ENCODE results near the gene TSPAN9. TPM values are rescaled to one million over a fixed set of nuclear protein-coding genes. Genes with fewer than 3 reads are reported as not detected.

Gene TSPAN9
- total and polyA plus RNA-seq, 10 of the 15 experiments (the other 5 are each of a cell fraction or from before 2014, with no cell fraction given), result 0.03 to 1.0 (median 0.12) TPM; not detected in 5

GRCh38 chr12:3115078-3115477 lies 37.9 kb downstream of the TSPAN9 start:
- ChIA-PET SMC1A (ENCODE audit: uncharacterized antibody, unreplicated experiment) (no interaction called here), CTCF (no interaction called here), POLR2A (no interaction called here), RAD21 (ENCODE audit: unreplicated experiment) (no interaction called here)
- Histone ChIP-seq H3K27me3 (replicated peaks in 1 of 2; ENCODE audit: control insufficient read depth in 2 of 2, insufficient read depth in 2 of 2, low read length in 1 of 2) (peaks cover 0 to 4% of the 10 kb centered on the region in 2 experiments; a peak in 2 of 4 replicates), H4K20me1 (ENCODE audit: control insufficient read depth, insufficient read depth) (no peaks in the 10 kb centered on the region), H3K9ac (ENCODE audit: control insufficient read depth, insufficient read depth, low read length) (no peak overlapping the region), H3K79me2 (ENCODE audit: control insufficient read depth, insufficient read depth, low read length) (no peaks in the 10 kb centered on the region), H3K4me2 (ENCODE audit: control insufficient read depth, insufficient read depth) (no peak overlapping the region), H3K4me1 (ENCODE audit: control insufficient read depth, insufficient read depth, low read length) (no peaks in the 10 kb centered on the region), H3K36me3 (ENCODE audit: control insufficient read depth in 2 of 2, insufficient read depth in 2 of 2, low read length in 1 of 2) (no peaks in the 10 kb centered on the region), H3K27ac (ENCODE audit: control insufficient read depth, insufficient read depth) (no peak overlapping the region), H2AFZ (ENCODE audit: control insufficient read depth, low read depth, low read length) (no peak overlapping the region), H3K9me3 (replicated peaks; ENCODE audit: control insufficient read depth, insufficient read depth, low read length) (no peaks in the 10 kb centered on the region), H3K4me3 (no peak overlapping the region)
- DNase-seq (ENCODE audit: low read depth, low spot score) (no peak), ATAC-seq (no peak), FAIRE-seq (no peak)
- WGBS (ENCODE audit: insufficient coverage, insufficient replicate concordance, low lambda C conversion rate, missing lambda C conversion rate), result 31% methylated on average over 3 of the region's 3 CpGs
- no TSS peak for BruUV-seq (replicated peaks)
- in situ Hi-C loops (cut with MboI), result no loop called here
- intact Hi-C loops (cut with micrococcal nuclease; ENCODE audit: unreplicated experiment), result no loop called here
- TF ChIP-seq TBL1XR1 (IDR thresholded peaks at IDR 0.05; ENCODE audit: low read depth, low read length) (no peak), ZBED1 (IDR thresholded peaks at IDR 0.05; ENCODE audit: borderline replicate concordance) (no peak), CHD4 (IDR thresholded peaks at IDR 0.05) (no peak), NFYA (IDR thresholded peaks at IDR 0.05; ENCODE audit: borderline replicate concordance, low read depth, low read length) (no peak), CREB1 (IDR thresholded peaks at IDR 0.05; ENCODE audit: low read depth) (no peak), USF2 (IDR thresholded peaks at IDR 0.05; ENCODE audit: borderline replicate concordance, low read depth, low read length) (no peak), FOS (IDR thresholded peaks at IDR 0.05; ENCODE audit: borderline replicate concordance, extremely low read depth, insufficient read length) (no peak), RAD51 (IDR thresholded peaks at IDR 0.05) (no peak)
